Spleen (tissue), 11 donors: ENCODE data around the gene DEAF1. TPM values are rescaled to one million over a fixed set of nuclear protein-coding genes. Genes with fewer than 3 reads are reported as not detected.
A peak's percentile ranks its signal among the peaks of the same experiment; 100 is the strongest.

ENCODE experiments used
- DNase-seq: peaks from one replicate; pipeline ENCODE4 v3.0.0-alpha.2; 2020
- H3K27ac ChIP-seq, 8 donors: fragments of 200-600 bp; sonication (generic) in 7 of 8; 1 replicate in 4 of 8; 2 replicates in 4 of 8; pipeline versions ENCODE4 v1.5.0 to v1.8.0; 2016 to 2021; ENCODE audit warnings: inconsistent platforms in 4 of 8, mild to moderate bottlenecking in 4 of 8, moderate library complexity in 1 of 8
- H3K27me3 ChIP-seq, 7 donors: fragments of 200-600 bp; sonication (generic) in 6 of 7; replicated peaks in 1 of 7; 1 replicate in 4 of 7; 2 replicates in 3 of 7; pipeline versions ENCODE4 v1.5.0 to v1.8.0; 2016 to 2021; ENCODE audit warnings: inconsistent platforms in 3 of 7, mild to moderate bottlenecking in 1 of 7
- H3K36me3 ChIP-seq, 6 donors: fragments of 200-600 bp; sonication (generic) in 5 of 6; 1 replicate in 4 of 6; 2 replicates in 2 of 6; pipeline versions ENCODE4 v1.5.0 to v1.8.0; 2016 to 2021; ENCODE audit warnings: inconsistent platforms in 2 of 6
- H3K4me1 ChIP-seq, 6 donors: fragments of 200-600 bp; sonication (generic) in 5 of 6; 1 replicate in 3 of 6; 2 replicates in 3 of 6; pipeline versions ENCODE4 v1.5.0 to v1.8.0; 2016 to 2021; ENCODE audit warnings: inconsistent platforms in 3 of 6
- H3K4me3 ChIP-seq, 8 donors: fragments of 200-600 bp; sonication (generic) in 7 of 8; 1 replicate in 4 of 8; 2 replicates in 4 of 8; pipeline versions ENCODE4 v1.5.0 to v1.8.0; 2016 to 2021; ENCODE audit warnings: inconsistent platforms in 4 of 8, mild to moderate bottlenecking in 4 of 8, moderate library complexity in 2 of 8
- H3K9me3 ChIP-seq, 8 donors: fragments of 200-600 bp; sonication (generic) in 7 of 8; 1 replicate in 4 of 8; 2 replicates in 4 of 8; pipeline versions ENCODE4 v1.5.0 to v1.8.0; 2016 to 2021; ENCODE audit warnings: inconsistent platforms in 4 of 8
- POLR2A ChIP-seq, 3 donors: fragments of 450-650 bp; IDR thresholded peaks; one replicate each; pipeline ENCODE4 v1.5.1; 2017; ENCODE audit warnings: antibody characterized with exemption in 3 of 3, mild to moderate bottlenecking in 1 of 3
- POLR2AphosphoS5 ChIP-seq, 3 donors: sonication (generic); formaldehyde crosslinking; IDR thresholded peaks; one replicate each; pipeline ENCODE4 v1.5.1; 2017; ENCODE audit warnings: antibody characterized with exemption in 3 of 3
- WGBS, 5 donors: extraction: QIAGEN DNeasy Blood & Tissue Kit in 3 of 5; methylation state at CpG; one replicate each; pipeline versions ENCODE4 v1.1.5 to v1.1.7; 2013 to 2018; 5-methylcytosine and 5-hydroxymethylcytosine counted together
- intact Hi-C: fragments of 100-400 bp; cut with DNase I; formaldehyde crosslinking; loops from one replicate; pipeline ENCODE4 v1.15.0; 2023; ENCODE audit warnings: low total_unique reads
- polyA plus RNA-seq, 3 donors: library from polyadenylated mRNA; stranded (reverse); fragments of 200-250 nt; gene quantifications; one replicate each; pipeline ENCODE4 v1.2.1, GENCODE V29; 2013
- total RNA-seq, 7 donors: library from RNA; depleted of rRNA in 3 of 7; stranded (reverse); fragments of >200 nt in 3 of 7; fragmentation: NEBNext Ultra II Directional in 4 of 7; extraction: Animal tissue kit (Norgen Biotek cat#: 25700) in 4 of 7; gene quantifications; one replicate each; pipeline versions ENCODE4 v1.1.0 to v1.2.1, GENCODE V29; 2016 to 2021
- TF ChIP-seq, protein P1 (sequence below), 11 experiments: fragments of 200-600 bp in 7 of 11; fragments of 450-650 bp in 4 of 11; sonication (generic) in 4 of 11; IDR thresholded peaks in 8 of 11; conservative IDR thresholded peaks in 3 of 11; 1 replicate in 7 of 11; 2 replicates in 4 of 11; pipeline versions ENCODE4 v1.4.0 to v1.8.0; 2016 to 2021; ENCODE audit warnings: antibody characterized with exemption in 11 of 11, inconsistent platforms in 4 of 11, mild to moderate bottlenecking in 1 of 11
- donor health status: healthy with polysubstance abuse.
- donor health status: DM: no; HTN: no; CAD: no; lungs with moderate emphysema.
- donor health status: DM: no; HTN: no; CAD: no.
- donor health status: Bipolar disorder and iron deficiency.
- donor health status: healthy.
- donor health status: DM: no; HTN: no; CAD: no.
- donor health status: DM: yes; HTN: yes; CAD: no.

Gene DEAF1
- total and polyA plus RNA-seq, 10 donors, result 21.8 to 44.9 (median 30.1) TPM

GRCh38 chr11:688681-689080 lies 6.3 kb downstream of the DEAF1 start:
- peaks cover 0 to 77% (median 58%) of the 10 kb centered on the region in 6 donors for H3K36me3 ChIP-seq
- peaks cover 8 to 35% (median 19%) of the 10 kb centered on the region in 6 donors for H3K4me1 ChIP-seq
- no peaks in the 10 kb centered on the region for H3K9me3 ChIP-seq
- WGBS, 5 donors, result 48 to 74% (median 57%) methylated on average over 7 to 9 of the region's 9 CpGs
- no peak overlapping the region for H3K27ac ChIP-seq
- DNase-seq, result no peak
- no peak for TF ChIP-seq POLR2AphosphoS5 (IDR thresholded peaks at IDR 0.05)
- TF ChIP-seq, protein P1, sequence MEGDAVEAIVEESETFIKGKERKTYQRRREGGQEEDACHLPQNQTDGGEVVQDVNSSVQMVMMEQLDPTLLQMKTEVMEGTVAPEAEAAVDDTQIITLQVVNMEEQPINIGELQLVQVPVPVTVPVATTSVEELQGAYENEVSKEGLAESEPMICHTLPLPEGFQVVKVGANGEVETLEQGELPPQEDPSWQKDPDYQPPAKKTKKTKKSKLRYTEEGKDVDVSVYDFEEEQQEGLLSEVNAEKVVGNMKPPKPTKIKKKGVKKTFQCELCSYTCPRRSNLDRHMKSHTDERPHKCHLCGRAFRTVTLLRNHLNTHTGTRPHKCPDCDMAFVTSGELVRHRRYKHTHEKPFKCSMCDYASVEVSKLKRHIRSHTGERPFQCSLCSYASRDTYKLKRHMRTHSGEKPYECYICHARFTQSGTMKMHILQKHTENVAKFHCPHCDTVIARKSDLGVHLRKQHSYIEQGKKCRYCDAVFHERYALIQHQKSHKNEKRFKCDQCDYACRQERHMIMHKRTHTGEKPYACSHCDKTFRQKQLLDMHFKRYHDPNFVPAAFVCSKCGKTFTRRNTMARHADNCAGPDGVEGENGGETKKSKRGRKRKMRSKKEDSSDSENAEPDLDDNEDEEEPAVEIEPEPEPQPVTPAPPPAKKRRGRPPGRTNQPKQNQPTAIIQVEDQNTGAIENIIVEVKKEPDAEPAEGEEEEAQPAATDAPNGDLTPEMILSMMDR (IDR thresholded peaks at IDR 0.05 in 8 of 11, conservative IDR thresholded peaks at IDR 0.05 in 3 of 11), result no peak
- TF ChIP-seq POLR2A (IDR thresholded peaks at IDR 0.05), result no peak
- intact Hi-C loops, result no loop called here
- no peaks in the 10 kb centered on the region for H3K27me3 ChIP-seq
- no peak overlapping the region for H3K4me3 ChIP-seq

DNA sequence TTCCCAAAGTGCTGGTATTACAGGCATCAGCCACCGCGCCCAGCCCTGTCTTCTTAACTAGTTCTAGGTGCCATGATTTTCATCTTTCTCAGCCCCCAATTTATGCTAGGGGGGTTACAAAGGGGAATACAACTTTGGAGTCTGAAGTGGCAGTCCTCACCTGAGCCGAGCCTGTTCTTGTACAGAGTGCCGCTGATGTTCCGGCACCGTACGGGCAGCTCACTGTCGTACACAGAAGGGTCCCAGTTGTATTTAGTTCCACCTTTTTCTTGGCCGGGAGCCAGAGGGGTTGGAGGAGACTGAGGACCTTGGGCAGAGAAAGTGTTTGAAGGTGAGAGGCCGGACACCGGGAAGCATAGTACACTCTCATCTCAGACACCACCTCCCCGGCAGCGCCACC lies 7.3 kb downstream of the DEAF1 start:
- WGBS, 5 donors, result 90 to 97% (median 93%) methylated on average over 13 of the region's 13 CpGs
- no peak overlapping the region for H3K27ac ChIP-seq
- no peak for DNase-seq
- H3K4me1 ChIP-seq, result peaks cover 0 to 25% (median 10%) of the 10 kb centered on the region in 6 donors
- H3K27me3 ChIP-seq, result no peaks in the 10 kb centered on the region
- TF ChIP-seq POLR2AphosphoS5 (IDR thresholded peaks at IDR 0.05) (no peak), POLR2A (IDR thresholded peaks at IDR 0.05) (no peak)
- TF ChIP-seq, protein P1 (IDR thresholded peaks at IDR 0.05 in 8 of 11, conservative IDR thresholded peaks at IDR 0.05 in 3 of 11), result no peak
- no peak overlapping the region for H3K4me3 ChIP-seq
- H3K36me3 ChIP-seq, result peaks cover 0 to 86% (median 62%) of the 10 kb centered on the region in 6 donors
- peaks cover 0 to 2% (median 0%) of the 10 kb centered on the region in 8 donors for H3K9me3 ChIP-seq
- intact Hi-C loops, result no loop called here

DNA sequence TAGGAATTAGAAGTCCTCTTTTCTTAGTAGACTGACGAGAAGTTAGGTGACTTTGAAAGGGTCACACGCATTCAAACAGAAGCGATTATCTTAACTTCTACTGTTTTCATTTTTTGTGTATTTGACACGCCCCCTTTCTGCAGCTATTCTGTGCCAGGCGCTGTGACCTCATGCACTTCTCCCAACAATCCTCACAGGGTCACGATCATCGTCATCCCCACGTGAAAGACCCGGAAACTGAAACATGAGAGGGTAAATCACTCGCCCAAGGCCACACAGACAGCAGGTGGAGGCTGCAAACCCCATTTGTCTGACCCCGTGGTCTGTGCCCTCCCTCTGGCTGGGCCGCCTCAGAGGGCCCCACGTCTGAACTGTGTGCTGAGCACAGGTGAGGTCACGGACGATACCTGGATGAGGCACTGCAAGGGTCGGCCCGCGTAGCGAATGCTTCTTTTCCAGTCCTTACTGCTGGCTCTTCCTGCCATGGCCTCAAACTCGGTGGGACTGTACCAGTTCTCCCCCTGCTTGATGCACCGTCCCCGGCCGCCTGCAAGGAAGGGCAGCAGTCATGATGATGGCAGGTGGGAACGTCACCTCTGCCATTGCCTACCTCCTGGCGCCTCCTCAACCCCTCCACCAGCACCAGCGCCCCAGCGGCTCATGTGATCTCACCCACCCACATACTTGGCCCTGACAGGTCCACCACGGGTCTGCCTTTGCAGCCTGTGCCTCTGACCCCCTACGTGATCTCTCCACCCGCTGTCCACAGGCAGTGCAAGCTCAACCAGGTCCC lies 8.4 kb downstream of the DEAF1 start:
- H3K4me3 ChIP-seq, result no peak overlapping the region
- intact Hi-C loops, result no loop called here
- H3K4me1 ChIP-seq, result peaks cover 0 to 14% (median 5%) of the 10 kb centered on the region in 6 donors
- H3K27ac ChIP-seq, result no peak overlapping the region
- no peak for DNase-seq
- H3K9me3 ChIP-seq, result peaks cover 0 to 11% (median 2%) of the 10 kb centered on the region in 8 donors
- no peaks in the 10 kb centered on the region for H3K27me3 ChIP-seq
- TF ChIP-seq POLR2AphosphoS5 (IDR thresholded peaks at IDR 0.05) (peak in 1 of 3 donors; percentile 40), POLR2A (IDR thresholded peaks at IDR 0.05) (no peak)
- WGBS, 5 donors, result 91 to 96% (median 92%) methylated on average over 24 to 30 of the region's 30 CpGs
- peaks cover 0 to 96% (median 64%) of the 10 kb centered on the region in 6 donors for H3K36me3 ChIP-seq

DNA sequence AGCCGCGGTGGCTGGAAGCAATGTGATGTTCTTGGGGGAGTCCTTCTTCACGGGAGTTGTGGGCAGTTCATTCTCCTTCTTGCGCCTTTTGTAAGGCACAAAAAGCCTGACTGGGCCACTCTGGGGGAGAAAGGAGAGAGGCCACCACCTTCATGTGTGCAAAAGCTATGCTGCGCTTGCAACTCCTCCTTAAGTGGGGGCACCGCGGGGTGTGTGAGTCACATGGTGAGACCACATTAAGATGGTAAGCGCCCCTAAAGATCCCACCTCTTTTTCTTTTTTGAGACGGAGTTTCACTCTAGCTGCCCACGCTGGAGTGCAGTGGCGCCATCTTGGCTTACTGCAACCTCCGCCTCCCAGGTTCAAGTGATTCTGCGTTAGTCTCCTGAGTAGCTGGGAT lies 14.1 kb downstream of the DEAF1 start:
- peaks cover 0 to 97% (median 47%) of the 10 kb centered on the region in 6 donors for H3K36me3 ChIP-seq
- 85 to 91% (median 89%) methylated on average over 13 of the region's 13 CpGs for WGBS, 5 donors

More for the DNA sequence above, 14.1 kb downstream of the DEAF1 start:
- no peak overlapping the region for H3K4me3 ChIP-seq
- no peak for DNase-seq
- H3K4me1 ChIP-seq, result peaks cover 0 to 19% (median 9%) of the 10 kb centered on the region in 6 donors
- TF ChIP-seq, protein P1 (IDR thresholded peaks at IDR 0.05 in 8 of 11, conservative IDR thresholded peaks at IDR 0.05 in 3 of 11), result no peak
- TF ChIP-seq POLR2AphosphoS5 (IDR thresholded peaks at IDR 0.05), result no peak
- TF ChIP-seq POLR2A (IDR thresholded peaks at IDR 0.05), result no peak
- no peaks in the 10 kb centered on the region for H3K27me3 ChIP-seq
- peaks cover 0 to 11% (median 2%) of the 10 kb centered on the region in 8 donors for H3K9me3 ChIP-seq
- H3K27ac ChIP-seq, result peak overlapping the region in 5 of 8 donors; percentile 10 to 73 (median 55)
- intact Hi-C loops, result no loop called here
